Effector CD4-positive, alpha-beta T cell (primary cell): ENCODE results near the gene ZCCHC24.

Experiments
- DNase-seq: peaks from one replicate; pipeline ENCODE4 v3.0.0-alpha.2; 2020

ZCCHC24 gene

DNA sequence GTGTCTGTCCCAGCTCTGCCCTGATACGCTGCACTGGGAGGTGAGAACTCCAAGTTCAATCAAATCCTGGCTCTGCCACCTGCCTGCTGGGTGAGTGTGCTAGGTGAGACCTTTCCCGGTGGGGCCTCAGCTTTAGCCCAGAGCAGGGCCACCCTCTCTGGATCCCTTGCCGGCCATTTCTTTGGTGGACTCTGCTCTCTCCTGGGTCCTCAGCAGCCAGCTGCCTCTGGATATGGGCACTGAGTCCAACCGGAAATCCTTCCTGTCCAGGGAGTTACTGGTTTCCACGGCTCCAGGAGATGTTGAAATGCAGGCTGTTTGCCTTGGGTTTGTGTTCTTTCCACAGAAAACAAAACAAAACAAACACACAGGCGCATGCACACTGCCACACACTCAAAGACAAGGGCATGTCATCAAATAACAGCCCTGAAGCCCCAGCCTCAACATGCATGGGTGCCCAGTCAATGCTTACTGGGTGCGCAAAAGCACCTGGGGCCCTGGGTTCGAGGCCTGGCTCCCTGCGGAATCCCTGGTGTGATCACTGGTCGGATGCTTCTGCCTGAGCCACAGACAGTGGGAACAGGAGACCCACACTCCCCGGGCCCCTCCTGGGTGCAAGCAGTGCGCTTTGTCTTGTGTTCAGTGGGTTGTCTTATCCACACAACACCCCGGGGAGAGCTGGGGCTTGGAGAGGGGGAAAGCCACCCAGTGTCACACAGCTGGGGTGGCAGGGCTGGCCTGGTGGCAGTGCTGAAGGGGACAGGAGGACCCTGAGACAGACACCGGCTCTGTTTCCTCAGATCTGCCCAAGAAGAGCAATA lies 65.1 kb downstream of the ZCCHC24 start:
- DNase-seq: no peak

DNA sequence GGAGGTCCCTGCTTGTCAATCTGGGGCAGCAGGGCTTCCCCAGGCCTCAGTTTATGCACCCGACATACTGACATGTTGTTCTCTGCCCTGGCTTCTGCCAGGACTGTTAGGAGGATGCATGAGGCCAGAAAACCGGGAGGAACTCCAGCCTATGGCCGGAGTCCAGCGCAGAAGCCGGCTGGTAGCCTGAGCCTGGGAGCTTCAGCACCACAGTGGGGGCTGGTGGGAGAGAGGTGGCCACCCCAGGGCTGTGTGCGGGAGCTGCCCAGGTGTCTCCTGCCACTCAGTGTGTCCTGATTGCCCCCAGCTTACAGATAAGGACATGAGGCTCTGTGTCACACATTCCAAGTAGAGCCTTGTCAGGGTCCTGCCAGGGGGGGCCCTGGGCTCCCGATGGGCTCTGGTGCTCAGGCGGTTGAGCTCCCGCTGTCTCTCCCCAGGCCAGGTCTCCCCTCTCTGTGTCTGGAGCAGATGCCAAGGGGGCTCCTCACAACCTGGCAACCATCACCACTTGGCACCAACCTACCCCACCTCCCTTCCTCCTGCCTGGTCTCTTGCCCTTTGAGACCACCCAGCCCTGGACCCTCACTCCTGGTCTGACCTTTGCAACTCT lies 65.8 kb downstream of the ZCCHC24 start:
- DNase-seq: no peak

DNA sequence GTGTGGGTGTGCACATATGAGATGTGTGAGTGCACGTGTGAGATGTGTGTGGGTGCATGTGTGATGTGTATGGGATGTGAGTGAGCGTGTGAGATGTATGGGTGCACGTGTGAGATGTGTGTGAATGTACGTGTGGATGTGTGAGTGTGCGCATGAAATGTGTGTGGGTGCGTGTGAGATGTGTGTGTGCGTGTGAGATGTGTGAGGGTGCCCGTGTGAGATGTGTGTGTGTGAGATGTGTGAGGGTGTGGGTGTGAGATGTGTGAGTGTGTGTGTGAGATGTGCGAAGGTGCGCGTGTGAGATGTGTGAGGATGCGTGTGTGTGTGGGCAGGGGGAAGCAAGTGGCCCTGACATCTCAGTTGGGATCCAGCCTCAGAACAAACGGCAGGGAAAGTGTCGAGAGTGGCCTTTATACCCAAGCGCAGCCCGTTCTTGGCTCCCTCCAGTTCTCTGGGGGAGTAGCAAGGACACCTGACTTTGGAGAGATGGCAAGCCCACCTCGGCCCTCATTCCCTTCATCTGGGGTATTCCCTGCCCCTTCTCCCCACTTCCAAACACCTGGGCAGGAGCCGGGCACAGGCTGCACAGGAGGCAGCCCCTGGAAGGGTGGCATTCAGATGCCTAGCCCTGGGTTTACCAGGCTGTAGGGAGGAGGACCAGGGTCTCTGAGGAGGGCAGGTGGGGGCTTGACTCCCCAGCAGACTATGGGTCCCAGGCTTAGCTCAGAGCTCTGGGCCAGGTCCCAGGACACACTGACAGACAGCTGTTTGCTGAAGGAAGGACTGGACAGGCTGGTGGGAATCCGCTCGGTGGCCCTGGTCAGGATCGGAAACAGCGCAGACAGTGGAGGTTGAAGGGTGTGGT lies 66.5 kb downstream of the ZCCHC24 start:
- no peak for DNase-seq

DNA sequence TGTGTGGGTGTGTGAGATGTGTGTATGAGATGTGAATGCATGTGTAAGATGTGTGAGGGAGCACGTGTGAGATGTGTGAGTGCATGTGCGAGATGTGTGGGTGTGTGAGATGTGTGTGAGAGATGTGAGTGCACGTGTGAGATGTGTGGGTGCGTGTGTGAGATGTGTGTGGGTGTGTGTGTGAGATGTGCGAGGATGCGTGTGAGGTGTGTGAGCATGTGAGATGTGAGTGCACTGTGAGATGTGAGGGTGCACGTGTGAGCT lies 67.1 kb downstream of the ZCCHC24 start:
- DNase-seq: no peak

DNA sequence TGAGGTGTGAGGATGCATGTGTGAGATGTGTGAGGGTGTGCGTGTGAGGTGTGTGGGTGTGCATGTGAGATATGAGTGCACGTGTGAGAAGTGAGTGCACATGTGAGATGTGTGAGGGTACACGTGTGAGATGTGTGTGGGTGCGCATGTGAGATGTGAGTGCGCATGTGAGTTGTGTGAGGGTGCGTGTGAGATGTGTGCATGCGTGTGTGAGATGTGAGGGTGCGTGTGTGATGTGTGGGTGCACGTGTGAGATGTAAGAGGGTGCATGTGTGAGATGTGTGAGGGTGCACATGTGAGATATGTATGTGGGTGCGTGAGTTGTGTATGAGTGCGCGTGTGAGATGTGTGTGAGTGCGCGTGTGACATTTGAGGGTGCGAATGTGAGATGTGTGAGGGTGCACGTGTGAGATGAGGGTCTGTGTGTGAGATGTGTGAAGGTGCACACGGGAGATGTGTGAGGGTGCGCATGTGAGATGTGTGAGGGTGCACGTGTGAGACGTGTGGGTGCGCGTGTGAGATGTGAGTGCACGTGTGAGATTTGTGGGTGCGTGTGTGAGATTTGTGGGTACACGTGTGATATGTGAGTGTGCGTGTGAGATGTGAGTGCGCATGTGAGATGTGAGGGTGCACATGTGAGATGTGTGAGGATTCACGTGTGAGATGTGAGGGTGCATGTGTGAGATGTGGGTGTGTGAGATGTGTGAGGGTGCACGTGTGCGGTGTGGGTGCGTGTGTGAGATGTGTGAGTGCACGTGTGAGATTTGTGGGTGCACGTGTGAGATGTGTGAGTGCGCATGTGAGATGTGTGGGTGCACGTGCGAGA lies 67.7 kb downstream of the ZCCHC24 start:
- no peak for DNase-seq

DNA sequence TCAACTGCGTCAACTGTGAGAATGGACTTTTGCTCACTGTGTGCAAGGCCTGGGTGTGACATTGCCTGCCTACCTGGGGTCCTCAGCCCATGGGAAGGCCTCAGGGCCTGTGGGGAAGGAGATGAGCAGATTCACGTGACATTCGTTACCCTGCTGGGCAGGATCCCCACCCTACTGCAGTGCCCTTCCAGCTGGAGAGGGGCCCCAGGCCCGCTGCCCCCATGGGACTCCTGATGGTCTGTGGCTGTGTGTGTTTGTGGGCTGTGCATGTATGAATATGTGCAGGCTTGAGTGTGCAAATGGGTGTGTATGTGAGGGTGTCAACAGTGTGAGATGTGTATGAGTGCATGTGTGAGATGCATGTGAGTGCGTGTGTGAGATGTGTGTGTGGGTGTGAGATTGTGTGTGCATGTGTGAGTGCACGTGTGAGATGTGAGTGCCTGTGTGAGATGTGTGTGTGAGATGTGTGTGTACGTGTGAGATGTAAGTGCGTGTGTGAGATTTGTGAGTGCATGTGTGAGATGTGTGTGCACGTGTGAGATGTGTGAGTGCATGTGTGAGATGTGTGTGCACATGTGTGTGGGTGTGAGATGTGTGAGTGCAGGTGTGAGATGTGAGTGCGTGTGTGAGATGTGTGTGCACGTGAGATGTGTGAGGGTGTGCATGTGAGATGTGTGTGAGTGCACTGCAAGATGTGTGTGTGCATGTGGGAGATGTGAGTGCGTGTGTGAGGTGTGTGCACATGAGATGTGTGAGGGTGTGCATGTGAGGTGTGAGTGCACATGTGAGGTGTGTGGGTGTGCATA lies 68.5 kb downstream of the ZCCHC24 start:
- DNase-seq: no peak

DNA sequence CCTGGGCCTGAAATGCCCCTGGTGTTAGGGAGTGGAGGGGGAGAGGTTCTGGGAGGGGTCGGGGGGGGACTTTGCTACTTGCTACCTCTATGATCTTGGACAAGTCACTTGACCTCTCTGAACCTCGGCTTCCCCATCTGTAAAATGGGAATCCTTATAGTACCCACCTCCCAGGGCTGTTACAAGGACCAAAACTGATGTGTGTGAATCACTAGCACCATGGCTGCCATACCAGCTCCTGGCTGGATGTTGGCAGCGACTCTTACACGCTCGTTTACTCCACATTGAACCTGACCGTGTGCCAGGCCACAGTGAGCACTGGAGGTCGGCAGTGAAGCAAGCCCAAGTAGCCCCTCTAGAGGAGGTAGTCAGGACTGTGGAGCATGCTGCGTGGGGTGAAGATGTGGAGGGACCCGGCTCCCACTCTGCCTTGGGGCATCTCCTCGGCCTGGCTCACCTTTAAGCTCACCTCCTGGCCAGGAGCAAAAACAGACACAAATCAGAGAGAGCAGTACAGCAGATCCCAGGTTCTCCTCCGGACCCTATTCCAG lies 69.3 kb downstream of the ZCCHC24 start:
- DNase-seq: no peak

DNA sequence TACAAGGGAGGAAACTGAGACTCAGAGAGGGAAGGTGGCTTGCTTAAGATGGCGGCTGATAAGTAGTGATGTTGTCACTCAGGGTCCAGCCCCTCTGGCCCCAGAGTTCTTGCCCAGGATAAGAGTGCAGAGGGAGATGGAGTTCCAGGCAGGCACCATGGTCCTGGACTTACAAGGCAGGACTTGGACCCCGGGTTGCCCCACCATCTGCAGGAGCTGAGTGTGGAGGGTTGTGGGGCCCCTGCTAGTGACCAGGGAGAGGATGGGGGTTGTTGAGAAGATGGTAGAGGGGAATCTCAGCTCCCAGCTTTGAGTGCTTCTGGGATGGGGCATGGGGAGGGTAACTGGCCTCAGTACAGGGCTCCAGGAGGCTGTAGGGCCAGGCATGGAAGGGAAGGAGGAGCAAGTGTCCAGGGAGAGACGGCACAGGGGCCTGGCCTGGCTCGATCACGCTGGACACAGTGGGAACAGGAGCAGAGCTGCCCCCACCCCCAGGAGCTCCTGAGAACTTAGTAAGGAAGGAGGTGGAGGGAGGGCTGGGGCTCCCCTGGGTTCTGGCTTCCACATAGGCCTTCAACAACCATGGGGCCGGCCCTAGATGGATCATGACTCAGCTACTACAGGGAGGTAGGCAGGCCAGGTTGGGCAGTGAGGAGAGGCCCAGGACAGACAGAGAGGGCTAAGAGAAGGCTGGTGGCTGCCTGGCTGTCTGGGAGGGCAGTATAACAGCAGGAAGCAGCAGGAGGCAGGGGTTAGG lies 69.9 kb downstream of the ZCCHC24 start:
- no peak for DNase-seq

DNA sequence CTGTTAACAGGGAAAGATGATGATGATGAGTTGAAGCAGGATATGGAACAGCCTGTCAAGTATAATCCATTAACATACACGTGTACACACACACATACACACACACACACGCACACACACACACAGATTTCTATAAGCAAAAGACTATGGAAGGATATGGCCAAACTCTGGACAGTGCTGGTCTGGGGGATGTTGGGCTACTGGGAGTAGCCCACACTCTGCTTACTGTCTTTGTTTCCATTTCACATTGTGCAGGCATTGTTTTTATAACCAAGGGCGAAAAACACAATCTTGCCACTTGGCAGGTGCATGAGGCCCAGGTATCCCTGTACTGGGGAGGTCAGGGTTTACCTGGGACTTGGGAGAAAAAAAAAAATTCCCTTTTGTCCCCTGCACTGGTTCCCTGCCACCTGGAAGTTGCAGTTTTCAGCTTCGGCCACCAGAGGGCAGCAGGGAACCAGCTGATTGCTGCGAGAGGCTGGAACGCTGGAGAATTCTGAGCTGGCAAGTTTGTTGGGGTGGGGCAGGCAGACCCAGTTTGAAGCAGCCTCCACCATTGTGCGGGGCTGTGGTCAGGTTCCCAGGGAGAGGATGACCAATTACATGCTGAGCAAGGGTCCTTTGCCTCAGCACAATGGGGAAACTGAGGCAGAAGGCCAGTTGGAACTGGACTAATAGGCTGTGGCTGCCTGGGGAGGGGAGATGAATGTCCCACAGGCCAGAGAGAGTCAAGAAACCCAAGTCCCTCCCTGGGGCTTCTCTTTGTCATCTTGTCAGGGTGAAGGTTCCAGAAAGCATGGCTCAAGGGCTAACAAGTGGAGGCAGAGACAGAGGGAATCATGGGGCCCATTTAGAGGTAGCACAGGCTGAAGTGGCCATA lies 70.9 kb downstream of the ZCCHC24 start:
- DNase-seq: peak; percentile 70

DNA sequence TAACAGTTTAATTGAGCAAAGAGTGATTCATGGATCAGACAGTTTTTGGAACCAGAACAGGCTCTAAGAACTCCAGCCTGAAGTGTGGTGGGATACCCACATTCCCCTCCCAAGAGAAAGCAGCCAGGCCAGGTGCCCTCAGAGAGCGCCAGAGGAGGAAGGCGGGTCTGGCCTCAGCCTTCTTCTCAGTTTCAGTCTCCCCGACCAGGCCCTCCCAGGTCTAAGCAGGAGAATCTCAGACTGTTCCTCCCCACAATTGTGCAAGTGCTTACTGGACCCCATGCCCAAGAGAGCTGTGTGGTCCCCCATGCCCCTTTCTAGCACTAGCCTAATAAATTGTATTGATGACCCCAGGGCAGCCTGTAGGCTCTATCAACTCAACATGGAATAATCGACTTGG lies 72.6 kb downstream of the ZCCHC24 start:
- DNase-seq: no peak

DNA sequence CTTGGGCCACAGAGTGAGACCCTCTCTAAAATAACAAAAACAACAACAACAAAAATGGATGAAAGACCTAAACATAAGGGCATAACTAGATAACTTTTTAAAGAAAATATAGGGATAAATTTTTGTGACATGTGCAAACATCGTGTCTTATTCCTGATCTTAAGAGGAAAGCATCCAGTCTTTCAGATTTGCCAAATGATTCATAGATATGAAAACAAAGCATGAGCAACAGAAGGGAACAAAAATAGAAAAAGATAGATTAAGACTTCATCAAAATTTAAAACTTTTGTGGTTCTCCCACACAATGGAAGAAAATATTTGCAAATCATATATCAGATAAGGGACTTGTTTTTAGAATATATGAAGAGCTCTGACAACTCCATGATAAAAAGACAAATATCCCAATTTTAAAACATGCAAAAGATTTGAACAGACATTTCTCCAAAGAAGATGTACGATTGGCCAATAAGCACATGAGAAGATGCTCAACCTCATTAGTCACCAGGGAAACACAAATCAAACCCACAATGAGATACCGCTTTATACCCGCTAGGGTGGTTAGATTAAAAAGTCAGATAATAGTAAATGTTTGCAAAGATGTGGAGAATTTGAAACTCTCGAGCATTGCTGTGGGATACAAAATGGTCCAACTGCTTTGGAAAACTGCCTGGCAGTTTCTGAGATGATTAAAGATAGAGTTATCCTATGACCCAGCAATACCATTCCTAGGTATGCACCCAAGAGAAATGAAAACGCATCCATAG lies 77.8 kb downstream of the ZCCHC24 start:
- no peak for DNase-seq

DNA sequence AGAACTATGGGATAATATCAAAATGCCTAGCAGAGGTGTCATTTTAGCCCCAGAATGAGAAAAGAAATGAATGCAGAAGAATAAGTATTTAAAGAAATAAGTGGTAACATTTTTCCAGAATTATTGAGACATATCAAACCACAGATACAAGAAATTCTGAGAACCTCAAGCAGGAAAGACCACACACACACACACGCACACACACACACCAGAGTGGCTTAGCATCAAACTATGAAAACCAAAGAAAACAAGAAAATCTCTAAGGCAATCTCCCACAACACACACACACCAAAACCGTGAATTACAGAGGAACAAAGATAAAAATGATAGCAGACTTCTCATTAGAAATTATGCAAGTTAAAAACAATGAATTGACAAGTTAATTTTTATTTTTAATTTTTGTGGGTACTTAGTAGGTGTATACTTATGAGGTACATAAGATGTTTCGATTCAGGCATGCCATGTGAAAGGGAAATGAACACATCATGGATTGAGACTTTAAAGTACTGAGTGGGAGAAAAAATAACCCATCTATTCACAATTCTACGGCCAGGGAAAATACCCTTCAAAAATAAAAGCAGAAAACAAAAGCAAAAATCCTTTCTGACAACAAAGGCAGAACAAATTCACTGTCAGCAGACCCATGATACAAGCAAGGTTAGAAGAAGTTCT lies 83.6 kb downstream of the ZCCHC24 start:
- no peak for DNase-seq

DNA sequence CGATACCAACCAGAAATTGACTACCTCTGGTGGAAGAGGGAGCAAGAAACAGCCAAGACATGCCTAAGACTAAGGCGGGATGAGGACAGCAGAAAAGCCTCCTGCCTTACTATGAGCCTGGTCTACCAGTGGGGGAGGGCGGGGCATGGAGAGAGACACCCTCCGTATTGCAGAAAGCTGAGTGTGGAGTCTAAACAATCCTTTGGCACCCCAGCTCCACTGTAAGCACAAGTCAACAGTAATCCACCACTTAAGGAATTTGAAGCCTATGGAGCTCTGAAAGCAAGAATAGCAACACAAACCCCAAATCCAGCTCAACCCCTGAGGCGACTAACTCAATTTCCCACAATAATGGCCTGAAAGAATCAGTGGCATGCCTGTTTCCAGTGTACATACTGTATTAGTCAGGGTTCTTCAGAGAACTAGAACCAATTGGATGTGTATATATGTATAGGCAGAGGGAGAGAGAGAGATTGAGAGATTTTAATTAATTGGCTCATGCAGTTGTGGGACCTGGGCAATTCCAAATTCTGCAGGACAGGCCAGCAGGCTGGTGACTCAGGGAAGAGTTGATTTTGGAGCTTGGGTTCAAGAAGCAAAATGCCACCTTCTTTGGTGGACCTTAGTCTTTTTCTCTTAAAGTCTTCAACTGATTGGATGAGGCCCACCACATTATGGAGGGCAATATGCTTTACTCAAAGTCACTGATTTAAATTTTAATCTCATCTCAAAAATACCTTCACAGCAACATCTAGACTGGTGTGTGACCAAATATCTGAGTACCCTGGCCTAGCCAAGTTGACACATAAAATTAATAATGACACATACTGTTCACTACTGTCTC lies 84.7 kb downstream of the ZCCHC24 start:
- no peak for DNase-seq

DNA sequence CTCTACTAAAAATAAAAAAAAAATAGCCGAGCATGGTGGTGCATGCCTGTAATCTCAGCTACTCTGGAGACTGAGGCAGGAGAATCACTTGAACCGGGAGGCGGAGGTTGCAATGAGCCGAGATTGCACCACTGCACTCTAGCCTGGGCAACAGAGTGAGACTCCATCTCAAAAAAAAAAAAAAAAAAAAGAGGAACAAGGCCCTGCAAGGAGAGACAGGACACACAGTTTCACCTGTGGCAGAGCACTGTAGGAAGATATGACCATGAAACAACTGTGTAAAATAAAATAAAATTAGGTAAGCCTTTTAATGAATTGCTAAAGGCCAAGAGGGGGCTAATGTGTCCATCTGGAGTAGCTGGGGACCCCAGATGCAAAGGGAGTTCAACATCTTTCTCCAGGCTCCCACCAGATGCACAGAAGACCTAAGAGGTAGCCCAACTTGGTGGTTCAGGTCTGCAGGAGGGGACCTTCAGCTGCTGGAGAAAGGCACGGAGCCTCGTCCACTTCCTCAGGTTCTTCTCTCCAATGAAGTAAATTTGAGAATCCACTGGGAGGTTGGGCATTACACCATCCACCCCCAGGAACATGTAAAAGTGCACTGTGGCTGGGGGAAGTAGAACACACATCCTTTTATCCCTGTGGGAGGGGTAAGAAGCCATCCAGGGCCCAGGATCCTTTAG lies 85.5 kb downstream of the ZCCHC24 start:
- DNase-seq: no peak

DNA sequence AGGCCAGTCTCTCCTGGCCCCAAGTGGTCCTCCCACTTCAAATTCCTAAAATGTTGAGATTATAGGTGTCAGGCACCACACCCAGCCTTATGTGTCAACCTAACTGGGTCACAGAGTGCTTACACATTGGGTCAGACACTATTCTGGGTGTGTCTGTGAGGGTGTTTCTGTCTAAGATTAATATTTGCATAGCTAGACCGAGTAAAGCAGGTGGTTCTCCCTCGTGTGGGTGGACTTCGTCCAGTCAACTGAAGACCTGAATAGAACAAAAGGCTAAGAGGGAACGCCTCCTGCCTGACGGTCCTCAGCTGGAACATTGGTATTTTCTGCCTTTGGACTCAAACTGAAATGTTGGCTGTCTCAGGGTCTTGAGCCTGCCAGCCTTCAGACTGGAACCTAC lies 86.6 kb downstream of the ZCCHC24 start:
- no peak for DNase-seq

DNA sequence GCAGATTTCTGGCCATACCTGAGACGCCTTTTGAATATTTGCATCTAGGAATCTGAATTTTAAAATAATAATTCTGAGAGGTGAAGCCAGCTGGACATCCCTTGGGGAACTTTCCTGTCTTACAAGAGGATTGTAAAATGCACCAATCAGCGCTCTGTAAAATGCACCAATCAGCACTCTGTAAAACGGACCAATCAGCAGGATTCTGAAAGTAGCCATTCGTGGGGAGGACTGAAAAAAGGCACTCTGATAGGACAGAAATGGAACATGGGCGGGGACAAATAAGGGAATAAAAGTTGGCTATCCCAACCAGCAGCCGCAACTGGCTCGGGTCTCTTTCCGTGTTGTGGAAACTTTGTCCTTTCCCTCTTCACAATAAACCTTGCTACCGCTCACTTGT lies 88.2 kb downstream of the ZCCHC24 start:
- DNase-seq: no peak

DNA sequence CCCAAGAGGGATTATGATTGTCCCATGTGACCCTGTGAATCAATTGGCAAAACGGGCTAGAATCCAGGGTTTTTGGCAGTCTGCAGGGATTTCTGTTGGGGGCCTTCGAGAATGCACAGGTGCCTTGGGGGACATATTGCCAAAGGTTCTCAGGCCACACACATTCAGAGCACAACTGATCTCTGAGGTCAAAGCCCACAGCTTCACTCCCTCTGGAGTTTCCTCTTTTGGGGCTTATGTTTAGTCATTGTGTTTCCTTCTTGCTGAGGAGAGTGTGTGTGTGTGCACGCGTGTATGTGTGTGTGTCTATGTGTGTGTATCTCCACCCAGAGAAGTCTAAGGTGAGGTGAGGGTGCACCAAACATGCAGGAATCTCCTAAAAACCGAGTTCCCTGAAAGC lies 89.3 kb downstream of the ZCCHC24 start:
- DNase-seq: no peak
